GM18951 (cell line): Measurements from ENCODE around the gene VWA7.
"Not testable (repeated sequence)": the region's sequence is repeated elsewhere in the genome, so short reads cannot be mapped to it uniquely, and the experiment has no call there.

Experiments used
- POLR2A ChIP-seq: IDR thresholded peaks from 4 replicates; pipeline ENCODE4 v1.6.1; 2011; ENCODE audit warnings: mild to moderate bottlenecking; ENCODE audit not compliant: insufficient read length, insufficient read depth; ENCODE audit errors: extremely low read depth
- in situ Hi-C: fragments of 300-500 bp; cut with MboI; formaldehyde crosslinking; loops from one replicate; pipeline ENCODE4 v1.12.0; 2022; ENCODE audit warnings: low sequenced_read_pairs, mixed read lengths, inconsistent platforms; ENCODE audit not compliant: unreplicated experiment

Gene VWA7

GRCh38 chr6:31794294-31794865 is 17.3 kb upstream of the VWA7 start:
- no peak for TF ChIP-seq POLR2A
- in situ Hi-C loops: no loop called here

DNA sequence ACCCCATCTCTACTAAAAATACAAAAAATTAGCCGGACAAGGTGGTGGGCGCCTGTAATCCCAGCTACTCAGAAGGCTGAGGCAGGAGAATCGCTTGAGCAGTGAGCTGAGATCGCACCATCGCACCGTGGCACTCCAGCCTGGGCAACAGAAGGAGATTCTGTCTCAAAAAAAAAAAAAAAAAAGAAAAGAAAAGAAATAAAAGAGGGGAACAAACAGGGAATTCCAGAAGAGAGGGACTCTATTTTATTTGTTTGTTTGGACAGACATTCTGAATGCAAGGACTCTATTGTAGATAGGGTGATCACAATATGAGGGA is 16.8 kb upstream of the VWA7 start:
- in situ Hi-C loops: not testable (repeated sequence)

DNA sequence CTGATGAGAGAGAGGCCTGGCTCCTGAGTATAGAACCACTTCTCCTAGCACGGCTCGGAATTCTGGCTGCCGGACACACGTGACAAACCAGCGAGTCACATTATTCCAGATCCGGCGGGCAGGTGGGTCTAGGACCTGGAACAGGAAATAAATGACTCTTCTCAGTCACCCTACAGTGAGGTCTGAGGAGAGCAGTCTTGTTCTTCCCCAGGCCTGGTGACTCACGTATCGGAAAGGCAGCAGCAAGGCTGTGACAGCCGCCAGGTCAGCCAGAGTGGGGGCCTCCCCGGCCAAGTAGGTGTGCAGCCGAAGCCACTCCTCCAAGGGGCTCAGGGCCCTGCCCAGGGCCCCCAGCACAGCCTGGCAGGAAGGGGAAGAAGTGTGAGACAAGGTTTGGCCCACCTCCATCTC is 15.6 kb upstream of the VWA7 start:
- in situ Hi-C loops: no loop called here
- no peak for TF ChIP-seq POLR2A

DNA sequence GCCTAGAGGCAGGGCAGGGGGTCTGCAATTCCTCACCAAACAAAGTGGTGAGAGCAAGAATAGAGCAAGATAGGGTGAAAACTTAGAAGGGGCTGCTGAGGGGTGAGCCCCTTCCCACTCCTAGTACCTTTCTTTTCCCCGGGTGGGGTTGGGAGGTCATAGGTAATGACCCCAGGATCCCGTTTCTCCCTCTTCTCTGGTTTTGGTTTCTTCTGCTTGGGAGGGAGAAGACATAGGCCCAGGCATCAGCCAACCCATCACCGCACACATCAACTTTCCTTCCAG is 14.9 kb upstream of the VWA7 start:
- no peak for TF ChIP-seq POLR2A
- in situ Hi-C loops: no loop called here

DNA sequence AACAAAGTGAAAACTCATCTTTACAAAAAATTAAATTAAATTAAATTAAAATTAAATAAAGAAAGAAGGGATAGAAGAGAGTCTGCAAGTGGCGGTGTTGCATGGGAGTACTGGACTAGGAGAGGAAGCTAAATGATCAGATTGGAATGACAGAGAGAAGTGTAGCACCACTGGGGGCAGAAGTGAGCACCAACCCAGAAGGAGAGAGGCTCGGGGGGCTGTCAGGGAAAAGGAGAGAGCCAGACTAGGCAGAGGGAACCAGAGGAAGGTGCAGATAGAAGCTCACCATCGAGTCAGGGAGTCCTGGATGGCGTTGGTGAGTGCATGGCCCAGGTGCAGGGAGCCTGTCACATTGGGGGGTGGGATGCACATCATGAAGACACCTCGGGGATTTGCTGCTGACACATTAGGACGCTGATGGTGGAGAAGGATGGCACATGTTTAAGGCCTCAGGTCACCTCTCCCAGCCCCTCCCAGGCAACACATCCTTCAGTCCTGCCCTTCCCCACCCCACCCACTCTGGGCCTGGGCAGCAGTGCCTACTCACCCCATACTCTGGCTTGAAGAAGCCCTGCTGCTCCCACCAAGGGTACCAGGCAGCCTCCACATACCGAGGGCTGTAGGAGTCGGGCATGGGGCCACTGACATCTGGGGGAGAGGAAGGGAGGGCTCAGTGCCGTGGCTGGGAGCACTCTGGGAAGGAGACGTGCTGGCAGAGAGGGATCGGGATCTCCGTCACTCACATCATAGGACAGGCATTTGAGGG is 14.4 kb upstream of the VWA7 start:
- in situ Hi-C loops: no loop called here
- TF ChIP-seq POLR2A: no peak

DNA sequence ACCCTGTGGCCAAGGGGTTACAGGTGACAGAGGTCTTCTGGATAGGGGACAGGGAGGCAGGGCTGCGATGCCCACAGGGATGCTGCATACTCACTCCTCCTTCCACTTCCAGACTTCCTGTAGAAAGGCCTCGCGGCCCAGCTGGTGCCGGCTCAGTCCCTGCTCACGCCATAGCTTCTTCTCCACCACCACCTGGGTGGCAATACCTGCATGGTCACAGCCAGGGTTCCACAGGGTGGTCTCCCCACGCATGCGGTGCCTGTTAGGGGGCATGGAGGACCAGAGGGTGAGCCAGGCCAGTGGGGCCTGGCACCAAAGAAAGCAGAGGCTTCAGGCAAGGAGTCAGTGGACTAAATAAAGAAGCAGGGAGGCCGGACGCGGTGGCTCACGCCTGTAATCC is 8.3 kb upstream of the VWA7 start:
- no peak for TF ChIP-seq POLR2A
- in situ Hi-C loops: no loop called here

GRCh38 chr6:31784098-31784925 is 7.2 kb upstream of the VWA7 start:
- in situ Hi-C loops: no loop called here
- TF ChIP-seq POLR2A: no peak

- in situ Hi-C loops: no loop called here
- no peak for TF ChIP-seq POLR2A
Measured at GRCh38 chr6:31782126-31782855, 5.2 kb upstream of the VWA7 start.

- in situ Hi-C loops: no loop called here
- TF ChIP-seq POLR2A: no peak
Measured at GRCh38 chr6:31781244-31782125, 4.4 kb upstream of the VWA7 start.

GRCh38 chr6:31780507-31781243 is 3.5 kb upstream of the VWA7 start:
- in situ Hi-C loops: no loop called here
- no peak for TF ChIP-seq POLR2A

- in situ Hi-C loops: no loop called here
- TF ChIP-seq POLR2A: no peak
Measured at GRCh38 chr6:31779908-31780307, 2.8 kb upstream of the VWA7 start.
